GM12891 (cell line): Measurements from ENCODE around the gene BACH1.
"Not testable (repeated sequence)": the region's sequence is repeated elsewhere in the genome, so short reads cannot be mapped to it uniquely, and the experiment has no call there.

Experiments used
- DNase-seq: peaks from one replicate; pipeline ENCODE4 v3.0.0; 2011; ENCODE audit warnings: low spot score; ENCODE audit not compliant: insufficient read length
- FAIRE-seq: peaks from 2 replicates; lab custom pipeline; 2011; peaks lifted over from hg19 to GRCh38; lab: Jason Lieb, UNC
- PAX5 ChIP-seq: IDR thresholded peaks from 2 replicates; pipeline ENCODE4 v1.6.1; 2011; ENCODE audit warnings: low read length, moderate library complexity, mild to moderate bottlenecking; ENCODE audit not compliant: insufficient read depth, severe bottlenecking
- POLR2A ChIP-seq: IDR thresholded peaks from 2 replicates; pipeline ENCODE4 v1.6.1; 2011; ENCODE audit warnings: low read depth, low read length, control low read depth
- POLR2AphosphoS5 ChIP-seq: IDR thresholded peaks from 2 replicates; pipeline ENCODE4 v1.6.1; 2011; ENCODE audit warnings: low read depth, low read length, control low read depth
- POU2F2 ChIP-seq: IDR thresholded peaks from 2 replicates; pipeline ENCODE4 v1.6.1; 2011; ENCODE audit warnings: low read depth, mild to moderate bottlenecking, control low read depth, low read length, moderate library complexity
- SPI1 ChIP-seq: IDR thresholded peaks from 2 replicates; pipeline ENCODE4 v1.6.1; 2011; ENCODE audit warnings: low read depth, low read length, control low read depth
- TAF1 ChIP-seq: IDR thresholded peaks from 2 replicates; pipeline ENCODE4 v1.6.1; 2011; ENCODE audit warnings: low read depth, low read length, control low read depth

BACH1 gene

GRCh38 chr21:29261555-29262540 is 36.9 kb upstream of the BACH1 start:
- no peak for FAIRE-seq
- no peak for DNase-seq
- TF ChIP-seq POU2F2, result no peak

GRCh38 chr21:29264721-29265120 is 34.0 kb upstream of the BACH1 start:
- FAIRE-seq, result no peak
- DNase-seq, result no peak
- TF ChIP-seq POU2F2 (no peak), SPI1 (no peak), POLR2A (no peak), POLR2AphosphoS5 (no peak), TAF1 (no peak), PAX5 (no peak)

- FAIRE-seq (peak; percentile 20), DNase-seq (no peak)
- no peak for TF ChIP-seq POU2F2
- TF ChIP-seq POLR2AphosphoS5, result no peak
- TF ChIP-seq SPI1, result no peak
- no peak for TF ChIP-seq PAX5
- no peak for TF ChIP-seq TAF1
- TF ChIP-seq POLR2A, result no peak
Measured at GRCh38 chr21:29265690-29266479, 32.8 kb upstream of the BACH1 start.

GRCh38 chr21:29267666-29268065 is 31.1 kb upstream of the BACH1 start:
- no peak for FAIRE-seq
- TF ChIP-seq SPI1 (no peak), POU2F2 (no peak), POLR2A (no peak), POLR2AphosphoS5 (no peak), TAF1 (no peak), PAX5 (no peak)
- no peak for DNase-seq

GRCh38 chr21:29271927-29272333 is 26.8 kb upstream of the BACH1 start:
- DNase-seq (no peak), FAIRE-seq (no peak)
- TF ChIP-seq PAX5 (no peak), TAF1 (no peak), SPI1 (no peak), POLR2A (no peak), POLR2AphosphoS5 (no peak), POU2F2 (no peak)

GRCh38 chr21:29277442-29277841 is 21.3 kb upstream of the BACH1 start:
- DNase-seq, result no peak
- TF ChIP-seq POLR2A, result no peak
- no peak for TF ChIP-seq POU2F2
- TF ChIP-seq PAX5, result no peak
- TF ChIP-seq TAF1, result no peak
- TF ChIP-seq POLR2AphosphoS5, result no peak
- no peak for TF ChIP-seq SPI1
- no peak for FAIRE-seq

- TF ChIP-seq TAF1, result no peak
- TF ChIP-seq POU2F2, result no peak
- no peak for TF ChIP-seq SPI1
- TF ChIP-seq POLR2AphosphoS5, result no peak
- no peak for TF ChIP-seq POLR2A
- TF ChIP-seq PAX5, result no peak
- DNase-seq, result no peak
- FAIRE-seq, result no peak
Measured at GRCh38 chr21:29279558-29279957, 19.2 kb upstream of the BACH1 start.

GRCh38 chr21:29281801-29282200 is 16.9 kb upstream of the BACH1 start:
- not testable (repeated sequence) for FAIRE-seq

GRCh38 chr21:29287383-29287782 is 11.3 kb upstream of the BACH1 start:
- DNase-seq (no peak), FAIRE-seq (no peak)
- TF ChIP-seq POU2F2, result no peak

More at GRCh38 chr21:29281801-29282200, 16.9 kb upstream of the BACH1 start:
- DNase-seq, result not testable (repeated sequence)

- TF ChIP-seq PAX5, result no peak
- no peak for TF ChIP-seq POU2F2
- TF ChIP-seq TAF1, result no peak
- TF ChIP-seq POLR2AphosphoS5, result no peak
- no peak for TF ChIP-seq POLR2A
- no peak for TF ChIP-seq SPI1
- DNase-seq, result no peak
- no peak for FAIRE-seq
Measured at GRCh38 chr21:29288239-29288638, 10.5 kb upstream of the BACH1 start.

GRCh38 chr21:29289317-29289716 is 9.4 kb upstream of the BACH1 start:
- no peak for DNase-seq
- no peak for FAIRE-seq

More at GRCh38 chr21:29289317-29289716, 9.4 kb upstream of the BACH1 start:
- no peak for TF ChIP-seq POLR2A
- TF ChIP-seq TAF1, result no peak
- TF ChIP-seq SPI1, result no peak
- TF ChIP-seq POU2F2, result no peak
- no peak for TF ChIP-seq PAX5
